Progenitor cell of endocrine pancreas (in vitro differentiated cells): ENCODE data around the gene DNAAF8. TPM values are rescaled to one million over a fixed set of nuclear protein-coding genes. Genes with fewer than 3 reads are reported as not detected.

Source experiments
- DNase-seq: peaks from one replicate; pipeline ENCODE4 v3.0.0; 2021; ENCODE audit warnings: low spot score; ENCODE audit not compliant: unreplicated experiment
- H3K27ac Mint-ChIP-seq: 2 replicates; pipeline ENCODE4 v1.8.0; 2021; ENCODE audit warnings: mild to moderate bottlenecking, moderate library complexity, mixed read lengths
- H3K27me3 Mint-ChIP-seq: 2 replicates; pipeline ENCODE4 v1.8.0; 2021; ENCODE audit warnings: mixed read lengths
- H3K36me3 Mint-ChIP-seq: 2 replicates; pipeline ENCODE4 v1.8.0; 2022; ENCODE audit warnings: mixed read lengths; ENCODE audit not compliant: insufficient read depth
- H3K4me1 Mint-ChIP-seq: 2 replicates; pipeline ENCODE4 v1.8.0; 2021; ENCODE audit warnings: low read depth, mixed read lengths
- H3K4me3 Mint-ChIP-seq: 2 replicates; pipeline ENCODE4 v1.8.0; 2021; ENCODE audit warnings: low read depth, mild to moderate bottlenecking, moderate library complexity, mixed read lengths
- H3K9me3 Mint-ChIP-seq: 2 replicates; pipeline ENCODE4 v1.8.0; 2021; ENCODE audit warnings: low read depth, mixed read lengths
- long read RNA-seq: library from polyadenylated mRNA; unstranded; transcript quantifications from one replicate; pipeline ENCODE4 v2.0.0, GENCODE V29; 2020
- total RNA-seq: library from RNA; stranded (reverse); gene quantifications from 2 replicates; pipeline ENCODE4 v1.2.1, GENCODE V29; 2021
- TF ChIP-seq, protein P1 (sequence below): fragments of 200-600 bp; sonication (generic); IDR thresholded peaks from one replicate; pipeline ENCODE4 v1.5.0; 2021; ENCODE audit warnings: antibody characterized with exemption, mild to moderate bottlenecking; ENCODE audit not compliant: unreplicated experiment

DNAAF8 gene
- total RNA-seq = 1.1 TPM in 2 replicates
- long read RNA-seq, partial matches to known transcripts = 0 of 1 reads
- long read RNA-seq, other reads (novel, unspliced or antisense) = 1 of 1 reads

GRCh38 chr16:4734063-4734729 lies at the start of gene DNAAF8, which contains the start of gene ANKS3:
Gene DNAAF8, plus strand, starts transcription at chr16:4734537. Its CDS starts 1,978 bp downstream, at chr16:4736515.
Gene ANKS3, minus strand, starts transcription at chr16:4734271. Its CDS starts 4,122 bp downstream, at chr16:4730149.
- Mint-ChIP-seq H3K27ac (peak within 1 kb of the TSS; percentile 99), H3K36me3 (peaks cover 4% of the 10 kb centered on the region), H3K4me3 (peak within 1 kb of the TSS; percentile 95), H3K9me3 (no peaks in the 10 kb centered on the region), H3K4me1 (peaks cover 11% of the 10 kb centered on the region), H3K27me3 (peaks cover 6% of the 10 kb centered on the region)
- TF ChIP-seq, protein P1, sequence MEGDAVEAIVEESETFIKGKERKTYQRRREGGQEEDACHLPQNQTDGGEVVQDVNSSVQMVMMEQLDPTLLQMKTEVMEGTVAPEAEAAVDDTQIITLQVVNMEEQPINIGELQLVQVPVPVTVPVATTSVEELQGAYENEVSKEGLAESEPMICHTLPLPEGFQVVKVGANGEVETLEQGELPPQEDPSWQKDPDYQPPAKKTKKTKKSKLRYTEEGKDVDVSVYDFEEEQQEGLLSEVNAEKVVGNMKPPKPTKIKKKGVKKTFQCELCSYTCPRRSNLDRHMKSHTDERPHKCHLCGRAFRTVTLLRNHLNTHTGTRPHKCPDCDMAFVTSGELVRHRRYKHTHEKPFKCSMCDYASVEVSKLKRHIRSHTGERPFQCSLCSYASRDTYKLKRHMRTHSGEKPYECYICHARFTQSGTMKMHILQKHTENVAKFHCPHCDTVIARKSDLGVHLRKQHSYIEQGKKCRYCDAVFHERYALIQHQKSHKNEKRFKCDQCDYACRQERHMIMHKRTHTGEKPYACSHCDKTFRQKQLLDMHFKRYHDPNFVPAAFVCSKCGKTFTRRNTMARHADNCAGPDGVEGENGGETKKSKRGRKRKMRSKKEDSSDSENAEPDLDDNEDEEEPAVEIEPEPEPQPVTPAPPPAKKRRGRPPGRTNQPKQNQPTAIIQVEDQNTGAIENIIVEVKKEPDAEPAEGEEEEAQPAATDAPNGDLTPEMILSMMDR = no peak
- peak; percentile 84 for DNase-seq

DNA sequence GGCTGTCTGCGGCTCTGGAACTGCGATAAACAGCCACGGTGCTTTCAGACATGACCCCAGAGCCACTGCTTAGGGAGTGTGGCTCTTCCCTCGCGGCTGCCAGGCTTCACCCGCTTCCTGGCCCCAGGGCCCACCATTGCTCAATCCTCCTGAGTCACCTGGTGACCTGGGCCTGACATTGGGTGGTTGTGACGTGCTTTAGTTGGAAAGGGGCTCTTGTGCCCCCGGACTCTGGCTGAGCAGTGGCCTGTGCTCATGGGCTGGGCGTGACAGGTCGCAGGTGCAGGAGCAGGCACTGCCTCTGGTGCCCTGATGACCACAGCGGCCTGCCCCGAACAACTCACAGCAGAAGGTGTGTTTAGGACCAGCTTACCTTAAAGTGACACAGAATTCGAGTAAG lies 49.6 kb upstream of the DNAAF8 start:
- DNase-seq = no peak
- Mint-ChIP-seq H3K27ac (peak overlapping the region; percentile 86), H3K36me3 (peaks cover 4% of the 10 kb centered on the region), H3K4me1 (no peaks in the 10 kb centered on the region), H3K9me3 (no peaks in the 10 kb centered on the region), H3K4me3 (no peak overlapping the region), H3K27me3 (no peaks in the 10 kb centered on the region)
- TF ChIP-seq, protein P1 = no peak

DNA sequence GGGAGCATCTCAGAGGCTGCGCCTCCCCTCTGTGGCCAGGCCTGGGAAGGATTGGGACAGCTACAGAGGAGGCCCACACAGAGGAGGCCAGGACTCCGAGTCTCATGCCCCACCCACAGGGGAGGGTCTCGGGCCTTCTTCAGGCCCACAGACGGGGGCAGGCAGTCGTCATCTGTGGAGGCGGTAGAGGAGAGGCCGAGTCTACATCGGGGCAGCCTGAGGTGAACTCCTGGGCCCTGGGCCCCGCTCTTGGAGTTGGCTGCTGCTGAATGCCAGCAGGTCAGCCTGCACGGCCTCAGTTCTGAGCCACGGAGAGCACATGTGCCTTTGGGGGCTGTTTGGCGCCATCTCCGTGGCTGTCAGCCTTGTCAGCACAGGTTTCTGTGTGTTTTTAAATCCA lies 49.0 kb upstream of the DNAAF8 start:
- Mint-ChIP-seq H3K4me1 (no peaks in the 10 kb centered on the region), H3K9me3 (no peaks in the 10 kb centered on the region), H3K36me3 (peaks cover 4% of the 10 kb centered on the region), H3K27ac (no peak overlapping the region), H3K4me3 (no peak overlapping the region), H3K27me3 (no peaks in the 10 kb centered on the region)
- TF ChIP-seq, protein P1 = no peak
- DNase-seq = no peak

GRCh38 chr16:4685776-4686496 lies 48.4 kb upstream of the DNAAF8 start:
- Mint-ChIP-seq H3K4me3 (no peak overlapping the region), H3K27ac (no peak overlapping the region)
- TF ChIP-seq, protein P1 = no peak

GRCh38 chr16:4686497-4687210 lies 47.7 kb upstream of the DNAAF8 start:
- Mint-ChIP-seq H3K4me1 (no peaks in the 10 kb centered on the region), H3K27me3 (no peaks in the 10 kb centered on the region), H3K4me3 (no peak overlapping the region), H3K27ac (no peak overlapping the region), H3K36me3 (peaks cover 5% of the 10 kb centered on the region), H3K9me3 (no peaks in the 10 kb centered on the region)
- DNase-seq = no peak
- TF ChIP-seq, protein P1 = no peak

More at GRCh38 chr16:4685776-4686496, 48.4 kb upstream of the DNAAF8 start:
- no peak for DNase-seq
- Mint-ChIP-seq H3K9me3 (no peaks in the 10 kb centered on the region), H3K36me3 (peaks cover 5% of the 10 kb centered on the region), H3K4me1 (no peaks in the 10 kb centered on the region), H3K27me3 (no peaks in the 10 kb centered on the region)
